Measurements from ENCODE around the gene SLC35F3.

DNA sequence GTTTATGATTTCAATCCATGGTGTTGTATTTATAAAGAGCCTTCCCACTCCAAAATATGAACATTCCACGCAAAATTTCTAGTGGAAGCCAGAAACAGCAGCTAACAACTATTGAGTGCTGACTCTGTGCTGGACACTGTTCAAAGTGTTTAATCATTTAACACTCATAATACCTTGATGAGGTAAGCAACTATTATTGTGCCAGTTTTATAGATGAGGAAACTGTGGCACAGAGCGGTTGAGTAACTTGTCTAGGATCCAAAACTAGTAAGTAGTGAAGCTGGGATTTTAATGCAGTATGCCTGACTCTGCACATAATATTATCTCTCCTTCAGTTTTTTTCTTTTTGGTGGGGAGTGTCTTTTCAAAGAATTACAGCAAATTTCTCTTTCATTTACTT lies 228.3 kb downstream of the SLC35F3 start:
- TF ChIP-seq POLR2A (IDR thresholded peaks at IDR 0.05; ENCODE audit: low read depth, low read length) (no peak), POLR2AphosphoS5 (IDR thresholded peaks at IDR 0.05; ENCODE audit: low read depth, low read length) (no peak), TAF1 (IDR thresholded peaks at IDR 0.05; ENCODE audit: low read depth, low read length) (no peak), SPI1 (IDR thresholded peaks at IDR 0.05; ENCODE audit: low read depth, low read length) (no peak), PAX5 (IDR thresholded peaks at IDR 0.05; ENCODE audit: insufficient read depth, low read length, severe bottlenecking) (no peak)

All from GM12891 (cell line).